HG03342 (cell line): ENCODE data around the gene PCDHGA1.
"Not testable (repeated sequence)": the region's sequence is repeated elsewhere in the genome, so short reads cannot be mapped to it uniquely, and the experiment has no call there.

Experiments
- ATAC-seq: cut with Tn5 transposase; IDR thresholded peaks from one replicate; pipeline ENCODE4 v1.9.1; 2021; ENCODE audit warnings: mild to moderate bottlenecking, moderate library complexity; ENCODE audit not compliant: unreplicated experiment

Gene PCDHGA1

GRCh38 chr5:141407790-141408505 lies 77.6 kb downstream of the PCDHGA1 start, which contains the start of gene PCDHGB6:
PCDHGB6 (plus strand) TSS chr5:141408021; CDS start chr5:141408203, 182 bp downstream.
- peak; percentile 82 for ATAC-seq

- ATAC-seq = no peak
Observed at GRCh38 chr5:141409598-141410306, 79.4 kb downstream of the PCDHGA1 start.

GRCh38 chr5:141411575-141411974 lies 81.3 kb downstream of the PCDHGA1 start:
- no peak for ATAC-seq

DNA sequence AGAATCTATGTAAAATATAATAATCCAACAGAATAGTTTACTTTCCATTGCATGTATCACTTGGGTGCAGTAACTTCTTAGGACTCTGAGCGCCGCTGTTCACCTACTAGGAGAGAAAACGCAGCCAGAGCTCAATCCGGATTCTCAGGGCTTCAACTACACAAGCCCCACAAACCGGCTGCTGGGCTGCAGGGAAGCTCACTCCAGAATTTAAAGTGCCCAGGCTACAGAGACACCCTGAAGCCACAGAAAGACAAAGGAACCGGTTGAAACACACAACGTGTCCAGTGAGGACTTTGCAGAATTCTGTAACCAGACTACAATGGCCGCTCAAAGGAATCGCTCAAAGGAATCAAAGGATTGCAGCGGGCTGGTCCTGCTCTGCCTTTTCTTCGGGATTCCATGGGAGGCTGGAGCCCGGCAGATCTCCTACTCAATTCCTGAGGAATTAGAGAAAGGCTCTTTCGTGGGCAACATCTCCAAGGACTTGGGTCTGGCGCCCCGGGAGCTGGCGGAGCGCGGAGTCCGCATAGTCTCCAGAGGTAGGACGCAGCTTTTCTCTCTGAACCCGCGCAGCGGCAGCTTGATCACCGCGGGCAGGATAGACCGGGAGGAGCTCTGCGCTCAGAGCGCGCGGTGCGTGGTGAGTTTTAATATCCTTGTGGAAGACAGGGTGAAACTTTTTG lies 82.7 kb downstream of the PCDHGA1 start, which contains the start of gene PCDHGA10:
Gene PCDHGA10 (plus strand): TSS at position 134 of the 686 bp plus-strand sequence. CDS start 189 bp downstream, at position 323.
- ATAC-seq = peak; percentile 83

GRCh38 chr5:141413540-141414069 lies 83.3 kb downstream of the PCDHGA1 start:
- ATAC-seq = no peak

- not testable (repeated sequence) for ATAC-seq
Observed at GRCh38 chr5:141414548-141415274, 84.4 kb downstream of the PCDHGA1 start.

DNA sequence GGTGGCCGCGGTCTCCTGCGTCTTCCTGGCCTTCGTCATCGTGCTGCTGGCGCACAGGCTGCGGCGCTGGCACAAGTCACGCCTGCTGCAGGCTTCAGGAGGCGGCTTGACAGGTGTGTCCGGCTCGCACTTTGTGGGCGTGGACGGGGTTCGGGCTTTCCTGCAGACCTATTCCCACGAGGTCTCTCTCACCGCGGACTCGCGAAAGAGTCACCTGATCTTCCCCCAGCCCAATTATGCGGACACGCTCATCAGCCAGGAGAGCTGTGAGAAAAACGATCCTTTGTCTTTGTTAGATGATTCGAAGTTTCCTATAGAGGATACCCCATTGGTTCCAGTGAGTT lies 84.9 kb downstream of the PCDHGA1 start:
- ATAC-seq = not testable (repeated sequence)

DNA sequence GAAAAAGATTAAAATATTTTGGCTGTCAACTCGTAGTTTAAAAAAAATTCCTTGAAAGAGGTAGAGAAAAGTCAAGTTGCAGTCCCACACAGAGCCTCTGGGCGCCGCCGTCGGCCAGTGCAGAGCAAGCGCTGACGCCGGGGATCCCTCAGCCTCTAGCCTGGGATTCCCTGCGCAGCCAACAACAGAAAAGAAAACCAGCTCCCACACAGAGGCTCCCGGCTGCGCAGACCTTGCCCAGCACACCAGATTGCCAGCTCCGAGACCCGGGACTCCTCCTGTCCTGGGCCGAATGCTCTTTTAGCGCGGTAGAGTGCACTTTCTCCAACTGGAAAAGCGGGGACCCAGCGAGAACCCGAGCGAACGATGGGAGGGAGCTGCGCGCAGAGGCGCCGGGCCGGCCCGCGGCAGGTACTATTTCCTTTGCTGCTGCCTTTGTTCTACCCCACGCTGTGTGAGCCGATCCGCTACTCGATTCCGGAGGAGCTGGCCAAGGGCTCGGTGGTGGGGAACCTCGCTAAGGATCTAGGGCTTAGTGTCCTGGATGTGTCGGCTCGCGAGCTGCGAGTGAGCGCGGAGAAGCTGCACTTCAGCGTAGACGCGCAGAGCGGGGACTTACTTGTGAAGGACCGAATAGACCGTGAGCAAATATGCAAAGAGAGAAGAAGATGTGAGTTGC lies 87.3 kb downstream of the PCDHGA1 start, which contains the start of gene PCDHGB7:
Gene PCDHGB7 (plus strand): TSS at position 184 of the 679 bp plus-strand sequence. CDS start 183 bp downstream, at position 367.
- ATAC-seq = peak; percentile 74

DNA sequence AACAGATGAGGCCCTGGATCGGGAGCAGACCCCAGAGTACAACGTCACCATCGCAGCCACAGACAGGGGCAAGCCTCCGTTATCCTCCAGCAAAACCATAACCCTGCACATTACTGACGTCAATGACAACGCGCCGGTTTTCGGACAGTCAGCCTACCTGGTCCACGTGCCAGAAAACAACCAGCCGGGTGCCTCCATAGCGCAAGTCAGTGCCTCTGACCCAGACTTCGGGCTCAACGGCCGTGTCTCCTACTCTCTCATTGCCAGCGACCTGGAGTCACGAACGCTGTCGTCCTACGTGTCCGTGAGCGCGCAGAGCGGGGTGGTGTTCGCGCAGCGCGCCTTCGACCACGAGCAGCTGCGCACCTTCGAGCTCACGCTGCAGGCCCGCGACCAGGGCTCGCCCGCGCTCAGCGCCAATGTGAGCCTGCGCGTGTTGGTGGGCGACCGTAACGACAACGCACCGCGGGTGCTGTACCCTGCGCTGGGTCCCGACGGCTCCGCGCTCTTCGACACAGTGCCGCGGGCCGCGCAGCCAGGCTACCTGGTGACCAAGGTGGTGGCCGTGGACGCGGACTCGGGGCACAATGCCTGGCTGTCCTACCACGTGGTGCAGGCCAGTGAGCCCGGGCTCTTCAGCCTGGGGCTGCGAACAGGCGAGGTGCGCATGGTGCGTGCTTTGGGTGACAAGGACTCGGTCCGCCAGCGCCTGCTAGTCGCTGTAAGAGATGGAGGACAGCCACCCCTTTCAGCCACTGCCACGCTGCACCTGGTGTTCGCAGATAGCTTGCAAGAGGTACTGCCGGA lies 89.0 kb downstream of the PCDHGA1 start:
- no peak for ATAC-seq

DNA sequence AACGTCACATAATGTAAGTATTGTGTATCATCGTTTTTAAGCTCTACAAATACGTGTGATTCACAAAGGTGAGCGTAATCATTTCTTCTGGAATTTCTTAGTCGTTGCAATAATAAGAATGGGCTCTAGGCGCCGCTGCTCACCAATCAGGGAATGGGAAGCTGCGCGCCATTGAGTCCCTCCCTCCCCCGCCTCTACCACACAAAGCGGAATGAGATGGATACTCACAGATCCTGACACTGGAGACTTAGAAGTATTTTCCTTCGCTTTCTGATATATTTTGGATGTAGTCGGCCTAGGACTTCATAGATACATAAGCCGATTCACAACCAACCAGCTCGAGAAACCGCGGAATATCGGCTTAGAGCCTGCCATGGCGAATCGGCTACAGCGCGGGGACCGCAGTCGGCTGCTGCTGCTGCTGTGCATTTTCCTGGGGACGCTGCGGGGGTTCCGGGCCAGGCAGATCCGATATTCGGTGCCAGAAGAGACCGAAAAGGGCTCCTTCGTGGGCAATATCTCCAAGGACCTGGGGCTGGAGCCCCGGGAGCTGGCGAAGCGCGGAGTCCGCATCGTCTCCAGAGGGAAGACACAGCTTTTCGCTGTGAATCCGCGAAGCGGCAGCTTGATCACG lies 90.7 kb downstream of the PCDHGA1 start, which contains the start of gene PCDHGA11:
Gene PCDHGA11 (plus strand): TSS at position 197 of the 634 bp plus-strand sequence. CDS start 177 bp downstream, at position 374.
- peak; percentile 52 for ATAC-seq

DNA sequence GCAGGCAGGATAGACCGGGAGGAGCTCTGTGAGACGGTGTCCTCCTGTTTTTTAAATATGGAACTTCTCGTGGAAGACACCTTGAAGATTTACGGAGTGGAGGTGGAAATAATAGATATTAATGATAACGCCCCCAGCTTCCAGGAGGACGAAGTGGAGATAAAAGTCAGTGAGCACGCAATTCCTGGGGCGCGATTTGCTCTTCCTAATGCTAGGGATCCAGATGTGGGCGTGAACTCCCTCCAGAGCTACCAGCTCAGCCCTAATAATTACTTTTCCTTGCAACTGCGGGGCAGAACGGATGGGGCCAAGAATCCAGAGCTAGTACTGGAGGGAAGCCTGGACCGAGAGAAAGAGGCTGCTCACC lies 91.2 kb downstream of the PCDHGA1 start:
- no peak for ATAC-seq

GRCh38 chr5:141422742-141423291 lies 92.5 kb downstream of the PCDHGA1 start:
- ATAC-seq = no peak

DNA sequence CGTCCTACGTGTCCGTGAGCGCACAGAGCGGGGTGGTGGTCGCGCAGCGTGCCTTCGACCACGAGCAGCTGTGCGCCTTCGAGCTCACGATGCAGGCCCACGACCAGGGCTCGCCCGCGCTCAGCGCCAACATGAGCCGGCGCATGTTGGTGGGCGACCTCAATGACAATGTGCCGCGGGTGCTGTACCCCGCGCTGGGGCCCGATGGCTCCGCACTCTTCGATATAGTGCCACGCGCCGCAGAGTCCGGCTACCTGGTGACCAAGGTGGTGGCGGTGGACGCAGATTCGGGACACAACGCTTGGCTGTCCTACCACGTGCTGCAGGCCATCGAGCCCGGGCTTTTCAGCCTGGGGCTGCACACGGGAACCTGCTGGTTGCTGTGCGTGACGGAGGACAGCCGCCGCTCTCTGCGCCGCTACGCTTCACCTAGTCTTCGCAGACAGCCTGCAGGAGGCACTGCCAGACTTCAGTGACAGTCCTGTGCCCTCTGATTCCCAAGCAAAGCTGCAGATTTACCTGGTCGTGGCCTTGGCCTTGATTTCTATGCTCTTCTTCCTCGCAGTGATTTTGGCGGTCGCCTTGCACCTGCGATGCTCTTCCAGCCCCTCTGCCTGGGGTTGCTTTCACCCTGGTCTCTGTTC lies 97.6 kb downstream of the PCDHGA1 start:
- no peak for ATAC-seq

DNA sequence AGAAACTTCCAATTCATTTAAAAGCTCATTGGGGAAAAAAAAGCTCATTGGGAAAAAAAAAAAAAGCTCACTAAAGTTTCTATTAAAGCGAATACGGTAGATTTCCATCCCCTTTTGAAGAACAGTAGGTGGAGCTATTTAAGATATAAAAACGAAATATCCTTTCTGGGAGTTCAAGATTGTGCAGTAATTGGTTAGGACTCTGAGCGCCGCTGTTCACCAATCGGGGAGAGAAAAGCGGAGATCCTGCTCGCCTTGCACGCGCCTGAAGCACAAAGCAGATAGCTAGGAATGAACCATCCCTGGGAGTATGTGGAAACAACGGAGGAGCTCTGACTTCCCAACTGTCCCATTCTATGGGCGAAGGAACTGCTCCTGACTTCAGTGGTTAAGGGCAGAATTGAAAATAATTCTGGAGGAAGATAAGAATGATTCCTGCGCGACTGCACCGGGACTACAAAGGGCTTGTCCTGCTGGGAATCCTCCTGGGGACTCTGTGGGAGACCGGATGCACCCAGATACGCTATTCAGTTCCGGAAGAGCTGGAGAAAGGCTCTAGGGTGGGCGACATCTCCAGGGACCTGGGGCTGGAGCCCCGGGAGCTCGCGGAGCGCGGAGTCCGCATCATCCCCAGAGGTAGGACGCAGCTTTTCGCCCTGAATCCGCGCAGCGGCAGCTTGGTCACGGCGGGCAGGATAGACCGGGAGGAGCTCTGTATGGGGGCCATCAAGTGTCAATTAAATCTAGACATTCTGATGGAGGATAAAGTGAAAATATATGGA lies 100.2 kb downstream of the PCDHGA1 start, which contains the start of gene PCDHGA12:
Gene PCDHGA12 (plus strand): TSS at position 176 of the 782 bp plus-strand sequence. CDS start 253 bp downstream, at position 429.
- ATAC-seq = peak; percentile 73

DNA sequence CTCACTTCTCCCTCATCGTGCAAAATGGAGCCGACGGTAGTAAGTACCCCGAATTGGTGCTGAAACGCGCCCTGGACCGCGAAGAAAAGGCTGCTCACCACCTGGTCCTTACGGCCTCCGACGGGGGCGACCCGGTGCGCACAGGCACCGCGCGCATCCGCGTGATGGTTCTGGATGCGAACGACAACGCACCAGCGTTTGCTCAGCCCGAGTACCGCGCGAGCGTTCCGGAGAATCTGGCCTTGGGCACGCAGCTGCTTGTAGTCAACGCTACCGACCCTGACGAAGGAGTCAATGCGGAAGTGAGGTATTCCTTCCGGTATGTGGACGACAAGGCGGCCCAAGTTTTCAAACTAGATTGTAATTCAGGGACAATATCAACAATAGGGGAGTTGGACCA lies 101.0 kb downstream of the PCDHGA1 start:
- ATAC-seq = peak; percentile 66

DNA sequence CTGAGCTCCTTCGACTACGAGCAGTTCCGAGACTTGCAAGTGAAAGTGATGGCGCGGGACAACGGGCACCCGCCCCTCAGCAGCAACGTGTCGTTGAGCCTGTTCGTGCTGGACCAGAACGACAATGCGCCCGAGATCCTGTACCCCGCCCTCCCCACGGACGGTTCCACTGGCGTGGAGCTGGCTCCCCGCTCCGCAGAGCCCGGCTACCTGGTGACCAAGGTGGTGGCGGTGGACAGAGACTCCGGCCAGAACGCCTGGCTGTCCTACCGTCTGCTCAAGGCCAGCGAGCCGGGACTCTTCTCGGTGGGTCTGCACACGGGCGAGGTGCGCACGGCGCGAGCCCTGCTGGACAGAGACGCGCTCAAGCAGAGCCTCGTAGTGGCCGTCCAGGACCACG lies 102.0 kb downstream of the PCDHGA1 start:
- not testable (repeated sequence) for ATAC-seq

DNA sequence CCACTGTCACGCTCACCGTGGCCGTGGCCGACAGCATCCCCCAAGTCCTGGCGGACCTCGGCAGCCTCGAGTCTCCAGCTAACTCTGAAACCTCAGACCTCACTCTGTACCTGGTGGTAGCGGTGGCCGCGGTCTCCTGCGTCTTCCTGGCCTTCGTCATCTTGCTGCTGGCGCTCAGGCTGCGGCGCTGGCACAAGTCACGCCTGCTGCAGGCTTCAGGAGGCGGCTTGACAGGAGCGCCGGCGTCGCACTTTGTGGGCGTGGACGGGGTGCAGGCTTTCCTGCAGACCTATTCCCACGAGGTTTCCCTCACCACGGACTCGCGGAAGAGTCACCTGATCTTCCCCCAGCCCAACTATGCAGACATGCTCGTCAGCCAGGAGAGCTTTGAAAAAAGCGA lies 102.4 kb downstream of the PCDHGA1 start:
- ATAC-seq = not testable (repeated sequence)
